Panc1 (cell line): Measurements from ENCODE around the gene SURF2.

Source experiments
- POLR2AphosphoS5 ChIP-seq: IDR thresholded peaks from 2 replicates; pipeline ENCODE4 v1.6.1; 2012; ENCODE audit warnings: mild to moderate bottlenecking, low read depth, low read length, moderate library complexity
- SIN3A ChIP-seq: IDR thresholded peaks from 2 replicates; pipeline ENCODE4 v1.6.1; 2012; ENCODE audit warnings: low read depth, mild to moderate bottlenecking, low read length, moderate library complexity, borderline replicate concordance; ENCODE audit not compliant: insufficient read depth
- TCF7L2 ChIP-seq: IDR thresholded peaks from 2 replicates; pipeline ENCODE4 v1.6.1; 2011; ENCODE audit warnings: mild to moderate bottlenecking, low read depth, low read length, inconsistent platforms
- TF ChIP-seq, protein P1 (sequence below): fragments of 450-650 bp; IDR thresholded peaks from 2 replicates; pipeline ENCODE4 v1.5.1; 2017; ENCODE audit warnings: mild to moderate bottlenecking
- TF ChIP-seq, protein P2 (sequence below), 2 experiments: IDR thresholded peaks; 2 replicates each; pipeline ENCODE4 v1.6.1; 2011 to 2012; ENCODE audit warnings: low read depth in 2 of 2, control low read depth in 1 of 2, low read length in 1 of 2, mild to moderate bottlenecking in 1 of 2, moderate library complexity in 1 of 2; ENCODE audit not compliant: insufficient read depth in 1 of 2

DNA sequence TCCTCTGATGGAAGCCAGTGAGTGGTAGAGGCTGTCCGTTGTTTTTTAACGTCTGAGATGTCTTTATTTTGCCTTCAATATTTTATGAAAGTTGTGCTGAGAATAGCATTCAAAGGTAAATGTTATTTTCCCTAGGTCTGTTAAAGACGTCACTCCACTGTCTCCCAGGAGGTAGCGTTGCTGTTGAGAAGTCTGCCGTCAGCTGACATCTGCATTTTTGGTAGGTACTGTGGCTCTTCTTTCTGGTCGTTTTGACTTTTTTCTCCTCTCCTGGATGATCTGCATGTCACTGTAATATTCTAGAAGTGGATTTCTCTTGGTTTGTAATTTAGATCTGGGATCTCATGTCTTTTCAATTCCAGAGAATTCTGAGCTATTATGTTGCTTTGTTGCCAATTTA lies 46.7 kb upstream of the SURF2 start:
- TF ChIP-seq, protein P1, sequence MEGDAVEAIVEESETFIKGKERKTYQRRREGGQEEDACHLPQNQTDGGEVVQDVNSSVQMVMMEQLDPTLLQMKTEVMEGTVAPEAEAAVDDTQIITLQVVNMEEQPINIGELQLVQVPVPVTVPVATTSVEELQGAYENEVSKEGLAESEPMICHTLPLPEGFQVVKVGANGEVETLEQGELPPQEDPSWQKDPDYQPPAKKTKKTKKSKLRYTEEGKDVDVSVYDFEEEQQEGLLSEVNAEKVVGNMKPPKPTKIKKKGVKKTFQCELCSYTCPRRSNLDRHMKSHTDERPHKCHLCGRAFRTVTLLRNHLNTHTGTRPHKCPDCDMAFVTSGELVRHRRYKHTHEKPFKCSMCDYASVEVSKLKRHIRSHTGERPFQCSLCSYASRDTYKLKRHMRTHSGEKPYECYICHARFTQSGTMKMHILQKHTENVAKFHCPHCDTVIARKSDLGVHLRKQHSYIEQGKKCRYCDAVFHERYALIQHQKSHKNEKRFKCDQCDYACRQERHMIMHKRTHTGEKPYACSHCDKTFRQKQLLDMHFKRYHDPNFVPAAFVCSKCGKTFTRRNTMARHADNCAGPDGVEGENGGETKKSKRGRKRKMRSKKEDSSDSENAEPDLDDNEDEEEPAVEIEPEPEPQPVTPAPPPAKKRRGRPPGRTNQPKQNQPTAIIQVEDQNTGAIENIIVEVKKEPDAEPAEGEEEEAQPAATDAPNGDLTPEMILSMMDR: no peak
- TF ChIP-seq TCF7L2: no peak
- no peak for TF ChIP-seq POLR2AphosphoS5
- TF ChIP-seq, protein P2, sequence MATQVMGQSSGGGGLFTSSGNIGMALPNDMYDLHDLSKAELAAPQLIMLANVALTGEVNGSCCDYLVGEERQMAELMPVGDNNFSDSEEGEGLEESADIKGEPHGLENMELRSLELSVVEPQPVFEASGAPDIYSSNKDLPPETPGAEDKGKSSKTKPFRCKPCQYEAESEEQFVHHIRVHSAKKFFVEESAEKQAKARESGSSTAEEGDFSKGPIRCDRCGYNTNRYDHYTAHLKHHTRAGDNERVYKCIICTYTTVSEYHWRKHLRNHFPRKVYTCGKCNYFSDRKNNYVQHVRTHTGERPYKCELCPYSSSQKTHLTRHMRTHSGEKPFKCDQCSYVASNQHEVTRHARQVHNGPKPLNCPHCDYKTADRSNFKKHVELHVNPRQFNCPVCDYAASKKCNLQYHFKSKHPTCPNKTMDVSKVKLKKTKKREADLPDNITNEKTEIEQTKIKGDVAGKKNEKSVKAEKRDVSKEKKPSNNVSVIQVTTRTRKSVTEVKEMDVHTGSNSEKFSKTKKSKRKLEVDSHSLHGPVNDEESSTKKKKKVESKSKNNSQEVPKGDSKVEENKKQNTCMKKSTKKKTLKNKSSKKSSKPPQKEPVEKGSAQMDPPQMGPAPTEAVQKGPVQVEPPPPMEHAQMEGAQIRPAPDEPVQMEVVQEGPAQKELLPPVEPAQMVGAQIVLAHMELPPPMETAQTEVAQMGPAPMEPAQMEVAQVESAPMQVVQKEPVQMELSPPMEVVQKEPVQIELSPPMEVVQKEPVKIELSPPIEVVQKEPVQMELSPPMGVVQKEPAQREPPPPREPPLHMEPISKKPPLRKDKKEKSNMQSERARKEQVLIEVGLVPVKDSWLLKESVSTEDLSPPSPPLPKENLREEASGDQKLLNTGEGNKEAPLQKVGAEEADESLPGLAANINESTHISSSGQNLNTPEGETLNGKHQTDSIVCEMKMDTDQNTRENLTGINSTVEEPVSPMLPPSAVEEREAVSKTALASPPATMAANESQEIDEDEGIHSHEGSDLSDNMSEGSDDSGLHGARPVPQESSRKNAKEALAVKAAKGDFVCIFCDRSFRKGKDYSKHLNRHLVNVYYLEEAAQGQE (IDR thresholded peaks at IDR 0.05; ENCODE audit: insufficient read depth in 1 of 2, low read depth in 2 of 2, low read length in 1 of 2): no peak
- TF ChIP-seq SIN3A: no peak
